HCT116 (cell line): ENCODE data around the gene NFE2L2. TPM values are rescaled to one million over a fixed set of nuclear protein-coding genes. Genes with fewer than 3 reads are reported as not detected.

ENCODE experiments used
- ATAC-seq: fragments of 200-7000 bp; cut with Tn5 transposase; 2 replicates; pipeline ENCODE4 v1.9.1; 2020; ENCODE audit warnings: mild to moderate bottlenecking, moderate library complexity
- Bru-seq: library from RNA; stranded (reverse); fragments of 400-500 nt; gene quantifications from one replicate; lab custom pipeline; 2021; lab: Mats Ljungman, UMichigan
- BruChase-seq, 2 experiments: library from RNA; stranded (reverse); fragments of 400-500 nt; gene quantifications; one replicate each; lab custom pipeline; 2021; lab: Mats Ljungman, UMichigan
- BruUV-seq: library from RNA; stranded (reverse); fragments of 400-500 nt; replicated peaks from 2 replicates; lab custom pipeline; 2021; lab: Mats Ljungman, UMichigan
- CTCF ChIA-PET: fragments of 300-600 bp; sonication (Branson Sonifier 250); formaldehyde crosslinking; loops from one replicate; lab custom pipeline; 2021; ENCODE audit warnings: antibody characterized with exemption; lab: Charles Lee
- POLR2A ChIA-PET: fragments of 300-600, 350-600 bp; sonication (Branson Sonifier 250); formaldehyde crosslinking; loops from one replicate; lab custom pipeline; 2021; ENCODE audit warnings: antibody characterized with exemption; lab: Charles Lee
- RAD21 ChIA-PET, 2 experiments: fragments of 300-600 bp; sonication (Branson Sonifier 250); formaldehyde crosslinking; loops; one replicate each; lab custom pipeline; 2023; ENCODE audit warnings: low total read pairs in 2 of 2; ENCODE audit not compliant: uncharacterized antibody in 2 of 2, unreplicated experiment in 2 of 2, low non-redundant PET in 1 of 2; lab: Charles Lee
- DNase-seq: peaks from one replicate; pipeline ENCODE4 v3.0.0-alpha.2; 2010; ENCODE audit warnings: low read depth, low spot score
- H2AFZ ChIP-seq: fragments of 200-600 bp; shearing (Covaris generic), sonication (generic); 2 replicates; pipeline ENCODE4 v1.6.1; 2017; ENCODE audit warnings: low read depth, mixed run types, mixed read lengths, antibody characterized with exemption, low read length; ENCODE audit not compliant: poor library complexity, severe bottlenecking
- H3K27ac ChIP-seq: 2 replicates; pipeline ENCODE4 v1.5.1; 2012; ENCODE audit warnings: low read depth, low read length
- H3K27me3 ChIP-seq: fragments of 200-600 bp; sonication (generic); 2 replicates; pipeline ENCODE4 v1.6.1; 2016; ENCODE audit warnings: mixed run types, low read length, mixed read lengths; ENCODE audit not compliant: insufficient read depth
- H3K36me3 ChIP-seq, 2 experiments: fragments of 200-500 bp in 1 of 2; fragments of 200-600 bp in 1 of 2; sonication (Bioruptor generic) in 1 of 2; sonication (generic) in 1 of 2; 2 replicates each; pipeline versions ENCODE4 v1.5.1 to v1.6.1; 2014 to 2016; ENCODE audit warnings: low read length in 2 of 2, inconsistent platforms in 1 of 2, mixed read lengths in 1 of 2, mixed run types in 1 of 2; ENCODE audit not compliant: insufficient read depth in 2 of 2, control insufficient read depth in 1 of 2
- H3K4me1 ChIP-seq, 2 experiments: fragments of 200-600 bp in 1 of 2; sonication (generic) in 1 of 2; 2 replicates each; pipeline versions ENCODE4 v1.5.1 to v1.6.1; 2012 to 2017; ENCODE audit warnings: low read length in 2 of 2, inconsistent platforms in 1 of 2, mild to moderate bottlenecking in 1 of 2, mixed read lengths in 1 of 2, mixed run types in 1 of 2, moderate library complexity in 1 of 2; ENCODE audit not compliant: insufficient read depth in 2 of 2, control insufficient read depth in 1 of 2
- H3K4me2 ChIP-seq: fragments of 200-600 bp; sonication (generic); 2 replicates; pipeline ENCODE4 v1.6.1; 2017; ENCODE audit warnings: mixed run types, low read length, mixed read lengths
- H3K4me3 ChIP-seq, 2 experiments: fragments of 200-600 bp in 1 of 2; sonication (generic) in 1 of 2; replicated peaks in 1 of 2; 2 replicates each; pipeline ENCODE4 v1.5.1; 2011 to 2016; ENCODE audit warnings: low read length in 2 of 2, control low read depth in 1 of 2, low read depth in 1 of 2, mild to moderate bottlenecking in 1 of 2, mixed read lengths in 1 of 2, mixed run types in 1 of 2
- H3K79me2 ChIP-seq: fragments of 200-600 bp; sonication (generic); 2 replicates; pipeline ENCODE4 v1.6.1; 2017; ENCODE audit warnings: mild to moderate bottlenecking, mixed run types, low read length, moderate library complexity, mixed read lengths; ENCODE audit not compliant: insufficient read depth
- H3K9ac ChIP-seq: fragments of 200-600 bp; sonication (generic); 2 replicates; pipeline ENCODE4 v1.6.1; 2016; ENCODE audit warnings: low read length, mixed read lengths
- H3K9me2 ChIP-seq: fragments of 200-600 bp; sonication (generic), shearing (Covaris generic); 2 replicates; pipeline ENCODE4 v1.6.1; 2017; ENCODE audit warnings: mixed run types, mild to moderate bottlenecking, moderate library complexity; ENCODE audit not compliant: insufficient read depth
- H3K9me3 ChIP-seq, 2 experiments: fragments of 200-500 bp in 1 of 2; fragments of 200-600 bp in 1 of 2; sonication (Bioruptor generic) in 1 of 2; sonication (generic) in 1 of 2; 2 replicates each; pipeline ENCODE4 v1.6.1; 2014 to 2017; ENCODE audit warnings: low read length in 2 of 2, mixed read lengths in 2 of 2, inconsistent platforms in 1 of 2, low read depth in 1 of 2, mild to moderate bottlenecking in 1 of 2, mixed run types in 1 of 2, moderate library complexity in 1 of 2; ENCODE audit not compliant: control insufficient read depth in 1 of 2, insufficient read depth in 1 of 2
- H4K20me1 ChIP-seq: fragments of 200-600 bp; sonication (generic), shearing (Covaris generic); 2 replicates; pipeline ENCODE4 v1.6.1; 2017; ENCODE audit warnings: mixed run types, mild to moderate bottlenecking, moderate library complexity; ENCODE audit not compliant: insufficient read depth
- CEBPB ChIP-seq: IDR thresholded peaks from 2 replicates; pipeline ENCODE4 v1.6.1; 2012; ENCODE audit warnings: low read depth
- EGR1 ChIP-seq: IDR thresholded peaks from 2 replicates; pipeline ENCODE4 v1.6.1; 2012; ENCODE audit warnings: low read depth
- ELF1 ChIP-seq: IDR thresholded peaks from 2 replicates; pipeline ENCODE4 v1.6.1; 2012; ENCODE audit warnings: low read depth, borderline replicate concordance
- EZH2 ChIP-seq: fragments of 200-600 bp; sonication (generic); IDR thresholded peaks from 2 replicates; pipeline ENCODE4 v1.6.1; 2017; ENCODE audit warnings: antibody characterized with exemption, mixed run types
- EZH2phosphoT487 ChIP-seq: fragments of 200-600 bp; IDR thresholded peaks from 2 replicates; pipeline ENCODE4 v1.6.1; 2018; ENCODE audit warnings: antibody characterized with exemption, borderline replicate concordance
- JUND ChIP-seq: IDR thresholded peaks from 2 replicates; pipeline ENCODE4 v1.6.1; 2012
- POLR2AphosphoS5 ChIP-seq: IDR thresholded peaks from 2 replicates; pipeline ENCODE4 v1.6.1; 2011; ENCODE audit warnings: mild to moderate bottlenecking, low read depth, low read length, moderate library complexity
- RAD21 ChIP-seq: IDR thresholded peaks from 2 replicates; pipeline ENCODE4 v1.6.1; 2012; ENCODE audit warnings: low read depth, mild to moderate bottlenecking
- SP1 ChIP-seq: IDR thresholded peaks from 2 replicates; pipeline ENCODE4 v1.6.1; 2012; ENCODE audit warnings: low read depth
- TCF7L2 ChIP-seq: IDR thresholded peaks from 2 replicates; pipeline ENCODE4 v1.7.0; 2011; ENCODE audit warnings: borderline replicate concordance, inconsistent platforms; ENCODE audit not compliant: insufficient read depth, insufficient read length; ENCODE audit errors: extremely low read depth
- ZFX ChIP-seq: fragments of 450-650 bp; IDR thresholded peaks from 2 replicates; pipeline ENCODE4 v1.6.1; 2017
- intact Hi-C: fragments of 100-400 bp; cut with micrococcal nuclease; formaldehyde crosslinking; loops from 2 replicates; pipeline ENCODE4 v1.10.0; 2022
- long read RNA-seq: library from polyadenylated mRNA; unstranded; transcript quantifications from one replicate; pipeline ENCODE4 v2.0.0, GENCODE V29; 2021; ENCODE audit not compliant: unreplicated experiment
- polyA plus RNA-seq: library from polyadenylated mRNA; unstranded; fragments of >200 nt; gene quantifications from 2 replicates; pipeline ENCODE4 v1.2.1, GENCODE V29; 2012; ENCODE audit warnings: missing spikeins
- total RNA-seq: library from RNA; stranded (reverse); gene quantifications from one replicate; pipeline ENCODE4 v1.2.1, GENCODE V29; 2021; ENCODE audit not compliant: unreplicated experiment
- TF ChIP-seq, protein P1 (sequence below): IDR thresholded peaks from 2 replicates; pipeline ENCODE4 v1.6.1; 2012
- TF ChIP-seq, protein P2 (sequence below): IDR thresholded peaks from 2 replicates; pipeline ENCODE4 v1.6.1; 2012
- TF ChIP-seq, protein P3 (sequence below): IDR thresholded peaks from 2 replicates; pipeline ENCODE4 v1.6.1; 2011; ENCODE audit warnings: mild to moderate bottlenecking, low read length, moderate library complexity; ENCODE audit not compliant: insufficient replicate concordance; ENCODE audit errors: extremely low read depth
- TF ChIP-seq, protein P4 (sequence below), 3 experiments: fragments of 200-600 bp in 1 of 3; sonication (generic) in 1 of 3; IDR thresholded peaks in 2 of 3; conservative IDR thresholded peaks in 1 of 3; 2 replicates each; pipeline ENCODE4 v1.5.1; 2012 to 2017; ENCODE audit warnings: low read depth in 2 of 3, low read length in 2 of 3, antibody characterized with exemption in 1 of 3, borderline replicate concordance in 1 of 3, control low read depth in 1 of 3, mild to moderate bottlenecking in 1 of 3, mixed read lengths in 1 of 3, mixed run types in 1 of 3, moderate library complexity in 1 of 3; ENCODE audit not compliant: insufficient read depth in 1 of 3

NFE2L2 gene
- total RNA-seq (106 TPM), Bru-seq, nascent RNA (percentile 98 among the genes with signal in this experiment), BruChase-seq, experiment 1, labeled RNA remaining after a 6-hour chase (percentile 93 among the genes with signal in this experiment), BruChase-seq, experiment 2, labeled RNA remaining after a 2-hour chase (percentile 97 among the genes with signal in this experiment)
- 66.5 and 78.3 TPM in 2 replicates for polyA plus RNA-seq
- long read RNA-seq, transcript NFE2L2-201 (5 exons, 2,853 nt) = major isoform, 216 of 269 reads
- long read RNA-seq, transcript NFE2L2-202 (5 exons, 2,651 nt) = minor isoform, 23 of 269 reads
- long read RNA-seq, partial matches to known transcripts = 7 of 269 reads
- long read RNA-seq, other reads (novel, unspliced or antisense) = 18 of 269 reads

DNA sequence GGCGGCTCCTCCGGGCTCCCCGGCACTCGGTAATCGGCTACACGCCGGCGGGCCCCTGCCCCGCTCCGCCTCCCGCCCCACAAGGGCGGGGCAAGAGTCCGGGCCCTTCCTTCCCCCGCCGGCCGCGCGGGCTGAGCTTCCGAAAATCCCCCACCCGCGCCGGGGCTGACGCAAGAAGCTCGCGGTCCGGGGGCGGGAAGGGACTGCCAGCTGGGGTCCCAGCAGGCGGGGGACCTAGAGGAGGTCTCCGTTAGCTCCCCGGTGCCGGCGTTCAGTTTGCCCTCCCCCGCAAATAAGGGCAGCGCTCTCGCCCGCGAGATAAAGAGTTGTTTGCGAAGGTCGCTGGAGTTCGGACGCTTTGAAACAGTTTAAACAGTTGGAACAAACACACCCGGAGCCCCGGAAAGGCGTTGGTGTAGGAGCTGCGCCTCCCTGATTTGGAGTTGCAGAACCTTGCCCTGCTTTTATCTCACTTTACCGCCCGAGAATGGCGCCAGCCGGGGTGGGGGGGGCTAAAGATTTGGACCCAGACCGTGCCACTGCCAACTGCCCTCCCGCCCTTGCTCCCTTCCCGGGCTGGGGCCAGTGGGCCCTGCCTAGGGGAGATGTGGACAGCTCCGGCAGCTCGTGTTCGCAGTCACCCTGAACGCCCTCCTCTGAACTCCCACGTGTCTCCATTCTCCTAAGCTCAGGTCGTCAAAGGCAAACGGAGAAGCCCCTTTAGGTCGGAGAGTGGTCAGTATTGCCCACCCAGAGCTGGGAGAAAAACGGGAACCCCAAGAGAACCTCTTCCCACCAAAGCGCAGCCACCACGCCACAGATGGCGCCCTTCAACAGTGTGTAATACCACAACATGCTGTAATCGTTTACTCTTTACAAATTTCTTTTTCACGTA lies at the start of gene NFE2L2:
Gene NFE2L2 (minus strand): TSS at position 35 of the 895 bp plus-strand sequence. CDS start 151 bp downstream, outside the sequence.
- BruUV-seq = TSS peak; percentile 91
- H3K79me2 ChIP-seq = peaks cover 45% of the 10 kb centered on the region
- H3K9me2 ChIP-seq = no peaks in the 10 kb centered on the region
- ChIA-PET RAD21 (interaction anchor here in 1 of 2 experiments (1.1 kb wide), 1 partner anchor 100 kb away, joined by 3 read pairs; no protein-coding TSS in a partner anchor), CTCF (interaction anchor here (0.7 to 3.0 kb wide), 11 partner anchors 9 to 152 kb away, joined by 3 to 22 read pairs (median 3); no protein-coding TSS in a partner anchor), POLR2A (interaction anchor here (0.7 to 3.5 kb wide), 17 partner anchors 10 to 159 kb away, joined by 3 to 22 read pairs (median 4); partner anchors contain the start of gene AGPS)
- intact Hi-C loops = no loop called here
- ATAC-seq (peak; percentile 78), DNase-seq (peak; percentile 62)
- peak within 1 kb of the TSS; percentile 92 for H3K4me2 ChIP-seq
- peak within 1 kb of the TSS; percentile 60 for H2AFZ ChIP-seq
- peak within 1 kb of the TSS; percentile 98 for H3K9ac ChIP-seq
- H3K27me3 ChIP-seq = no peaks in the 10 kb centered on the region
- peaks cover 0 to 6% of the 10 kb centered on the region in 2 experiments; a peak in 1 of 4 replicates for H3K36me3 ChIP-seq
- TF ChIP-seq, protein P1, sequence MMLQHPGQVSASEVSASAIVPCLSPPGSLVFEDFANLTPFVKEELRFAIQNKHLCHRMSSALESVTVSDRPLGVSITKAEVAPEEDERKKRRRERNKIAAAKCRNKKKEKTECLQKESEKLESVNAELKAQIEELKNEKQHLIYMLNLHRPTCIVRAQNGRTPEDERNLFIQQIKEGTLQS = peak; percentile 74; the same call in 1 of the 2 replicates
- TF ChIP-seq ZFX = no peak
- TF ChIP-seq TCF7L2 = peak; percentile 70
- TF ChIP-seq SP1 = peak; percentile 57
- TF ChIP-seq CEBPB = peak; percentile 88
- TF ChIP-seq, protein P2, sequence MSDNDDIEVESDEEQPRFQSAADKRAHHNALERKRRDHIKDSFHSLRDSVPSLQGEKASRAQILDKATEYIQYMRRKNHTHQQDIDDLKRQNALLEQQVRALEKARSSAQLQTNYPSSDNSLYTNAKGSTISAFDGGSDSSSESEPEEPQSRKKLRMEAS = peak; percentile 58
- TF ChIP-seq, protein P3, sequence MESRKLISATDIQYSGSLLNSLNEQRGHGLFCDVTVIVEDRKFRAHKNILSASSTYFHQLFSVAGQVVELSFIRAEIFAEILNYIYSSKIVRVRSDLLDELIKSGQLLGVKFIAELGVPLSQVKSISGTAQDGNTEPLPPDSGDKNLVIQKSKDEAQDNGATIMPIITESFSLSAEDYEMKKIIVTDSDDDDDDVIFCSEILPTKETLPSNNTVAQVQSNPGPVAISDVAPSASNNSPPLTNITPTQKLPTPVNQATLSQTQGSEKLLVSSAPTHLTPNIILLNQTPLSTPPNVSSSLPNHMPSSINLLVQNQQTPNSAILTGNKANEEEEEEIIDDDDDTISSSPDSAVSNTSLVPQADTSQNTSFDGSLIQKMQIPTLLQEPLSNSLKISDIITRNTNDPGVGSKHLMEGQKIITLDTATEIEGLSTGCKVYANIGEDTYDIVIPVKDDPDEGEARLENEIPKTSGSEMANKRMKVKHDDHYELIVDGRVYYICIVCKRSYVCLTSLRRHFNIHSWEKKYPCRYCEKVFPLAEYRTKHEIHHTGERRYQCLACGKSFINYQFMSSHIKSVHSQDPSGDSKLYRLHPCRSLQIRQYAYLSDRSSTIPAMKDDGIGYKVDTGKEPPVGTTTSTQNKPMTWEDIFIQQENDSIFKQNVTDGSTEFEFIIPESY = no peak
- TF ChIP-seq EGR1 = peak; percentile 95
- 0 out of 2 replicates have a peak, but pooled peaks have one; percentile 22 for TF ChIP-seq JUND
- TF ChIP-seq EZH2phosphoT487 = no peak
- no peak for TF ChIP-seq EZH2
- peak; percentile 73 for TF ChIP-seq POLR2AphosphoS5
- TF ChIP-seq, protein P4, sequence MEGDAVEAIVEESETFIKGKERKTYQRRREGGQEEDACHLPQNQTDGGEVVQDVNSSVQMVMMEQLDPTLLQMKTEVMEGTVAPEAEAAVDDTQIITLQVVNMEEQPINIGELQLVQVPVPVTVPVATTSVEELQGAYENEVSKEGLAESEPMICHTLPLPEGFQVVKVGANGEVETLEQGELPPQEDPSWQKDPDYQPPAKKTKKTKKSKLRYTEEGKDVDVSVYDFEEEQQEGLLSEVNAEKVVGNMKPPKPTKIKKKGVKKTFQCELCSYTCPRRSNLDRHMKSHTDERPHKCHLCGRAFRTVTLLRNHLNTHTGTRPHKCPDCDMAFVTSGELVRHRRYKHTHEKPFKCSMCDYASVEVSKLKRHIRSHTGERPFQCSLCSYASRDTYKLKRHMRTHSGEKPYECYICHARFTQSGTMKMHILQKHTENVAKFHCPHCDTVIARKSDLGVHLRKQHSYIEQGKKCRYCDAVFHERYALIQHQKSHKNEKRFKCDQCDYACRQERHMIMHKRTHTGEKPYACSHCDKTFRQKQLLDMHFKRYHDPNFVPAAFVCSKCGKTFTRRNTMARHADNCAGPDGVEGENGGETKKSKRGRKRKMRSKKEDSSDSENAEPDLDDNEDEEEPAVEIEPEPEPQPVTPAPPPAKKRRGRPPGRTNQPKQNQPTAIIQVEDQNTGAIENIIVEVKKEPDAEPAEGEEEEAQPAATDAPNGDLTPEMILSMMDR (IDR thresholded peaks at IDR 0.05 in 2 of 3, conservative IDR thresholded peaks at IDR 0.05 in 1 of 3; ENCODE audit: borderline replicate concordance in 1 of 3, insufficient read depth in 1 of 3, low read depth in 2 of 3, low read length in 2 of 3) = peak in 2 of 3 experiments; percentile 19 to 44; a peak in 2 of 6 replicates
- TF ChIP-seq ELF1 = no peak
- TF ChIP-seq RAD21 = peak; percentile 43
- peak within 1 kb of the TSS; percentile 92 for H3K27ac ChIP-seq
- H3K4me3 ChIP-seq = peak within 1 kb of the TSS; percentile 76 to 83
- H4K20me1 ChIP-seq = peaks cover 8% of the 10 kb centered on the region; the same call in 1 of the 2 replicates
- peaks cover 28 to 47% of the 10 kb centered on the region in 2 experiments for H3K4me1 ChIP-seq
- no peaks in the 10 kb centered on the region for H3K9me3 ChIP-seq
